H1 (cell line): ENCODE results near the gene CHRNG. TPM values are rescaled to one million over a fixed set of nuclear protein-coding genes. Genes with fewer than 3 reads are reported as not detected.

ENCODE experiments used
- CTBP2 ChIP-seq: IDR thresholded peaks from 2 replicates; pipeline ENCODE4 v1.7.0; 2011; ENCODE audit warnings: borderline replicate concordance, mild to moderate bottlenecking, moderate library complexity, mixed read lengths, low read length; ENCODE audit not compliant: insufficient read depth, insufficient read length
- CTCF ChIP-seq, 3 experiments: IDR thresholded peaks; 1 replicate in 2 of 3; 2 replicates in 1 of 3; pipeline versions ENCODE4 v1.5.1 to v1.6.1; 2011; ENCODE audit warnings: low read length in 3 of 3, mild to moderate bottlenecking in 3 of 3, inconsistent platforms in 2 of 3, low read depth in 1 of 3, moderate library complexity in 1 of 3; ENCODE audit not compliant: insufficient read depth in 1 of 3; ENCODE audit errors: control extremely low read depth in 1 of 3
- EP300 ChIP-seq, 2 experiments: IDR thresholded peaks; 1 replicate in 1 of 2; 2 replicates in 1 of 2; pipeline ENCODE4 v1.6.1; 2011 to 2012; ENCODE audit warnings: low read depth in 2 of 2, low read length in 2 of 2, mild to moderate bottlenecking in 2 of 2, borderline replicate concordance in 1 of 2, inconsistent platforms in 1 of 2, moderate library complexity in 1 of 2
- MAX ChIP-seq: IDR thresholded peaks from 2 replicates; pipeline ENCODE4 v1.6.1; 2012; ENCODE audit warnings: inconsistent platforms
- SIN3A ChIP-seq, 2 experiments: IDR thresholded peaks in 1 of 2; conservative IDR thresholded peaks in 1 of 2; 2 replicates each; pipeline ENCODE4 v1.6.1; 2011 to 2012; ENCODE audit warnings: low read length in 2 of 2, improper control_type of control experiment in 1 of 2, low read depth in 1 of 2, mild to moderate bottlenecking in 1 of 2
- polyA plus RNA-seq, 7 experiments: library from polyadenylated mRNA; depleted of rRNA in 3 of 7; stranded (reverse) in 5 of 7; unstranded in 2 of 7; fragments of >200 nt in 5 of 7; fragments of 200-250 nt in 2 of 7; gene quantifications; 1 replicate in 5 of 7; 2 replicates in 1 of 7; 4 replicates in 1 of 7; pipeline versions ENCODE4 v1.2.1 to v1.2.3, GENCODE V29; 2011 to 2013; ENCODE audit warnings: missing spikeins in 2 of 7, mixed read lengths in 2 of 7
- total RNA-seq: library from RNA; stranded (reverse); fragmentation: NEBNext Ultra II Directional; extraction: Animal tissue kit (Norgen Biotek cat#: 25700); gene quantifications from 2 replicates; pipeline ENCODE4 v1.2.1, GENCODE V29; 2021
- TF ChIP-seq, protein P1 (sequence below): IDR thresholded peaks from 2 replicates; pipeline ENCODE4 v1.6.1; 2012; ENCODE audit warnings: inconsistent platforms

Gene CHRNG
- total and polyA plus RNA-seq, 2 of the 8 experiments (the other 6 are each of a cell fraction or from before 2014, with no cell fraction given): 0.05 TPM; not detected in 1

DNA sequence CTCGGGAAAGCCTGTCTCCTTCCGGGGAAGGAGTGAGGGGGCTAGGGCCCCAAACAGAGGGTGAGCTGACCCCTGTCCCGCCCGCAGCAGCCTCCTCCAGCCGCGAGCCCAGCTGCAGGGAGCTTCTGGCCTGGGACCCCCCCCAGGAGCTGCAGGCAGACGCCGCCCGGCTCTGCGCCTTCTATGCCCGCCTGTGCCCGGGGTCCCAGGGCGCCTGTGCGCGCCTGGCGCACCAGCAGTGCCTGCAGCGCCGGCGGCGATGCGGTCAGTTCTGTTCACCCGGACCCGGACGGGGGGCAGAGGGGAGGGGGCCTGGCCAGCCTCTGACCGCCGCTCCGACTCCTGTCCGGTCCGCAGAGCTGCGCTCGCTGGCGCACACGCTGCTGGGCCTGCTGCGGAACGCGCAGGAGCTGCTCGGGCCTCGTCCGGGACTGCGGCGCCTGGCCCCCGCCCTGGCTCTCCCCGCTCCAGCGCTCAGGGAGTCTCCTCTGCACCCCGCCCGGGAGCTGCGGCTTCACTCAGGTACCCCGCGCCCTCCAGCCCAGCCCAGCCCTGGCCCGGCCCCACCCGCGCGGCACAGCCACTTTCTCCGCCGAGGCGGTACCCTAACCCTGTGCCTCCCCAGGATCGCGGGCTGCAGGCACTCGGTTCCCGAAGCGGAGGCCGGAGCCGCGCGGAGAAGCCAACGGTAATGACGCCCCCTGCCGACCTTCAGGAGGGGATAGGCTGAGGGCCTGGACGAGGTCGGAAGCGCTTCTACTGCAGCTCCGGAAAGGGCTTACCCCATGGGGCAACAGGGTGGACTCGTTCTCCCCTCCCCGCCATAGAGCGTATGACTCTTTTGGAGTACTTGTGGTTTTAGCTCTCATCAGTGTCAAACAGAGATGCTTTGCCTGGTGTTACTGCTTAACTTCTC, 15.6 kb upstream of the CHRNG start (continued):
- TF ChIP-seq SIN3A (conservative IDR thresholded peaks at IDR 0.05 in 1 of 2, IDR thresholded peaks at IDR 0.05 in 1 of 2; ENCODE audit: low read depth in 1 of 2, low read length in 2 of 2): no peak
- TF ChIP-seq, protein P1, sequence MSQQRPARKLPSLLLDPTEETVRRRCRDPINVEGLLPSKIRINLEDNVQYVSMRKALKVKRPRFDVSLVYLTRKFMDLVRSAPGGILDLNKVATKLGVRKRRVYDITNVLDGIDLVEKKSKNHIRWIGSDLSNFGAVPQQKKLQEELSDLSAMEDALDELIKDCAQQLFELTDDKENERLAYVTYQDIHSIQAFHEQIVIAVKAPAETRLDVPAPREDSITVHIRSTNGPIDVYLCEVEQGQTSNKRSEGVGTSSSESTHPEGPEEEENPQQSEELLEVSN: peak; percentile 53; the same call in 1 of the 2 replicates
- TF ChIP-seq CTBP2: no peak
- TF ChIP-seq EP300 (IDR thresholded peaks at IDR 0.05; ENCODE audit: borderline replicate concordance in 1 of 2, low read depth in 2 of 2, low read length in 2 of 2): no peak
- TF ChIP-seq CTCF (IDR thresholded peaks at IDR 0.05; ENCODE audit: control extremely low read depth in 1 of 3, insufficient read depth in 1 of 3, low read depth in 1 of 3, low read length in 3 of 3): peak in 2 of 3 experiments; percentile 65 to 75; a peak in 3 of 4 replicates
- peak; percentile 68 for TF ChIP-seq MAX
